Measurements from ENCODE around the gene LRMDA. TPM values are rescaled to one million over a fixed set of nuclear protein-coding genes. Genes with fewer than 3 reads are reported as not detected.

LRMDA gene
- total RNA-seq, 1 donor from 2014 or later: not detected

DNA sequence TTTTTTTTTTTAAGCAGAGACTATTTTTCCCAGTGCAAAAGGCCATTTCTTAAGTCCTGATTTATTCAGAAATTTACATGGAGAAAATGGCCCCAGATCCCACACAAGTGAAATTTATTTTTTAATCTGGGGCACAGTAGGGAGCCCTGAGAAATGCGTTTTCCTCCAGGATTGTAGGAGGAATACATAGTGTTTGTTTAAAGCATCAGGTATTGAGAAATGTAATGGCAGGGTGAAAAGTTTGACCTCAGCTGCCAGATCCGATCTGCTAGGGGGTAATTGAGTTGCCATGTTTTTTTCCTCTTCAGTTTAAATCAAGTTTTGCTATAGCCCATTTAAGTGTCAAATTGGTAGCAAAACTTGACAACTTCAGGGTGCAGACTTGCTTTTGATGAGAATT is 110.0 kb downstream of the LRMDA start:
- Mint-ChIP-seq H3K4me3 (ENCODE audit: low read depth) (no peak overlapping the region), H3K27me3 (ENCODE audit: low read depth) (no peaks in the 10 kb centered on the region), H3K9me3 (no peaks in the 10 kb centered on the region), H3K4me1 (ENCODE audit: low read depth) (no peaks in the 10 kb centered on the region), H3K27ac (no peak overlapping the region), H3K36me3 (ENCODE audit: low read depth) (no peaks in the 10 kb centered on the region)
- intact Hi-C loops (cut with micrococcal nuclease): no loop called here
- no peak for DNase-seq (ENCODE audit: low spot score)

- Mint-ChIP-seq H3K9me3 (no peaks in the 10 kb centered on the region), H3K27ac (no peak overlapping the region), H3K27me3 (ENCODE audit: low read depth) (no peaks in the 10 kb centered on the region), H3K4me3 (ENCODE audit: low read depth) (no peak overlapping the region), H3K4me1 (ENCODE audit: low read depth) (no peaks in the 10 kb centered on the region), H3K36me3 (ENCODE audit: low read depth) (no peaks in the 10 kb centered on the region)
- DNase-seq (ENCODE audit: low spot score): no peak
- intact Hi-C loops (cut with micrococcal nuclease): no loop called here
Observed at GRCh38 chr10:75542084-75542483, 110.7 kb downstream of the LRMDA start.

DNA sequence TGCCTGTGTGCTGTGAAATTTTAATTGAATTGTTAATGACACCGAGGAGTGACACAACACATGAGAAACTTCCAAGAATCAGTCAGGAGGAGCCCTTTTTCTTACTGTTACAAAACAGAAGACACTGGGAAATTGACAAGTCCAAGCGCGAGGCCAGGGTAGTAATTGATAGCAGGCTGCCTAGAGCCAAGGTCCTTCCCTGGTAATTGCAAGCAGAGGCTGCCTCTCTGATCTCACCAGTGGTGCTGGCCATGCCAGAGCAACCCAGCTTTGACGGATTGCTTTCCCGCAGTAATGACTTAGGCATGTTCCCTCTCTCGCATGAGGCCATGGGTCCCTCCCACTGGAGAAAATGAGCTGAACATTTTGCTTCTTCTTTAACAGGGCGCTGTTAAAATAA is 111.5 kb downstream of the LRMDA start:
- Mint-ChIP-seq H3K4me3 (ENCODE audit: low read depth) (no peak overlapping the region), H3K36me3 (ENCODE audit: low read depth) (no peaks in the 10 kb centered on the region), H3K9me3 (no peaks in the 10 kb centered on the region), H3K27me3 (ENCODE audit: low read depth) (no peaks in the 10 kb centered on the region), H3K4me1 (ENCODE audit: low read depth) (no peaks in the 10 kb centered on the region), H3K27ac (no peak overlapping the region)
- DNase-seq (ENCODE audit: low spot score): no peak
- intact Hi-C loops (cut with micrococcal nuclease): no loop called here

DNA sequence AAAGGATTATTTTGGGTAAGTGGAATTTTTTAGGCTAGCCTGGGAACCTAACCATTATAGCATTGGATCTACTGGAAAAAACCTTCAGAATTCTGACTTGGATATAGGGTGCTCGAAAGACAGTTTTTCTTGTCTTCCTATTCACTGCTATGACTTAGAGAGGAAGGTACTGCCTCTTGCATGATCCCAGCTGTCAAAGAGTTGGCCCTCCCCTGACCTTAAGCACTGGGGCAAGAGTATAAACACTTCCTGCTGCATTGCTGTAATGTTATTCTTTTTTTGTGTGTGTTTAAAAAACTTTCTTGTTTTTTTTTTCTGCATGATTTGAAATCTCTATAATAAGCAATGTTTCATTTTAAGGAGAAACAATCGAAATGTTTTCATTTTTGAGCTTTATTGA is 113.0 kb downstream of the LRMDA start:
- no peak for DNase-seq (ENCODE audit: low spot score)
- no peaks in the 10 kb centered on the region for H3K27me3 Mint-ChIP-seq (ENCODE audit: low read depth)
- no peak overlapping the region for H3K4me3 Mint-ChIP-seq (ENCODE audit: low read depth)
- H3K27ac Mint-ChIP-seq: no peak overlapping the region
- no peaks in the 10 kb centered on the region for H3K9me3 Mint-ChIP-seq
- intact Hi-C loops (cut with micrococcal nuclease): no loop called here
- H3K36me3 Mint-ChIP-seq (ENCODE audit: low read depth): no peaks in the 10 kb centered on the region
- H3K4me1 Mint-ChIP-seq (ENCODE audit: low read depth): no peaks in the 10 kb centered on the region

GRCh38 chr10:75544993-75545706 is 113.7 kb downstream of the LRMDA start:
- Mint-ChIP-seq H3K27me3 (ENCODE audit: low read depth) (no peaks in the 10 kb centered on the region), H3K4me1 (ENCODE audit: low read depth) (no peaks in the 10 kb centered on the region), H3K36me3 (ENCODE audit: low read depth) (no peaks in the 10 kb centered on the region), H3K9me3 (no peaks in the 10 kb centered on the region), H3K4me3 (ENCODE audit: low read depth) (no peak overlapping the region), H3K27ac (no peak overlapping the region)
- DNase-seq (ENCODE audit: low spot score): no peak
- intact Hi-C loops (cut with micrococcal nuclease): no loop called here

- Mint-ChIP-seq H3K27me3 (ENCODE audit: low read depth) (no peaks in the 10 kb centered on the region), H3K36me3 (ENCODE audit: low read depth) (no peaks in the 10 kb centered on the region), H3K27ac (no peak overlapping the region), H3K4me3 (ENCODE audit: low read depth) (no peak overlapping the region), H3K4me1 (ENCODE audit: low read depth) (no peaks in the 10 kb centered on the region), H3K9me3 (no peaks in the 10 kb centered on the region)
- intact Hi-C loops (cut with micrococcal nuclease): no loop called here
- no peak for DNase-seq (ENCODE audit: low spot score)
Observed at GRCh38 chr10:75546004-75546403, 114.6 kb downstream of the LRMDA start.

- H3K27ac Mint-ChIP-seq: no peak overlapping the region
- H3K4me3 Mint-ChIP-seq (ENCODE audit: low read depth): no peak overlapping the region
- H3K27me3 Mint-ChIP-seq (ENCODE audit: low read depth): no peaks in the 10 kb centered on the region
- DNase-seq (ENCODE audit: low spot score): no peak
- peaks cover 2% of the 10 kb centered on the region for H3K9me3 Mint-ChIP-seq
- intact Hi-C loops (cut with micrococcal nuclease): no loop called here
- no peaks in the 10 kb centered on the region for H3K4me1 Mint-ChIP-seq (ENCODE audit: low read depth)
- H3K36me3 Mint-ChIP-seq (ENCODE audit: low read depth): no peaks in the 10 kb centered on the region
Observed at GRCh38 chr10:75547391-75548298, 116.2 kb downstream of the LRMDA start.

DNA sequence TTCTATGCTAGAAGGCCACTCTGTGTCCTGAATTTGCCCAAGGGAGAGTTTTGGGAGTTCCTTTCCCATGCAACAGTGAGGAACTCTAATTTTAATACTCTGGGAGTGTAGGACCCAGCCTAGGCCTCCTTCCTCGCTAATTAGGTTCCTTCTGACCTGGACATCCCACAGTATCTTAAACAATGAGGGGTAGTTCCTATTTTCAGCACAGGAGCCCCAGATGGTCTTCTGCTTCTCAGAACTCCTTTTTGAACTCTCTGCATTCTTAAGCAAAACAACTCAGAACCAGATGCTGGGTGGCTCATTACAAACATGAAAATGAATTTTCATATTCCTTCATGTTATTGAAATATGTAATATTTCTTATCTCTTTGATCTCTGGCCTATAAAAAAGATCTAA is 116.9 kb downstream of the LRMDA start:
- no peak overlapping the region for H3K27ac Mint-ChIP-seq
- H3K36me3 Mint-ChIP-seq (ENCODE audit: low read depth): no peaks in the 10 kb centered on the region
- no peak for DNase-seq (ENCODE audit: low spot score)
- no peaks in the 10 kb centered on the region for H3K4me1 Mint-ChIP-seq (ENCODE audit: low read depth)
- peaks cover 3% of the 10 kb centered on the region for H3K9me3 Mint-ChIP-seq
- no peaks in the 10 kb centered on the region for H3K27me3 Mint-ChIP-seq (ENCODE audit: low read depth)
- H3K4me3 Mint-ChIP-seq (ENCODE audit: low read depth): no peak overlapping the region
- intact Hi-C loops (cut with micrococcal nuclease): no loop called here

DNA sequence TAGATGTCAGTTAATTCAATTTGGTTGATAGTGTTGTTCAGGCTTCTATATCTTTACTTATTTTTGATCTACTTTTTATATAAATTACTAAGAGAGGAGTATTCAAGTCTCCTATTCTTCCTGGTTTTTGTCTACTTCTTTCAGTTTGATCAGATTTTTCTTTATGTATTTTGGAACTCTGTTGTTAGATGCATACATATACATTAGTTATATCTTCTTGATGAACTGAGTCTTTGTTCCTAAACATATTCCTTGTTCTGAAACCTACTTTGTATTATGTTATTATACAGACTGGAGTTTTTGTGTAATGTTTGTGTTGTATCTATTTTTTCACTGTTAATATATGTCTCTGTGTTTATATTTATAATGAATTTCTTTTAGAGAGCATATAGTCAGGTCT is 118.8 kb downstream of the LRMDA start:
- H3K4me1 Mint-ChIP-seq (ENCODE audit: low read depth): no peaks in the 10 kb centered on the region
- no peak overlapping the region for H3K27ac Mint-ChIP-seq
- no peaks in the 10 kb centered on the region for H3K27me3 Mint-ChIP-seq (ENCODE audit: low read depth)
- no peak for DNase-seq (ENCODE audit: low spot score)
- no peaks in the 10 kb centered on the region for H3K36me3 Mint-ChIP-seq (ENCODE audit: low read depth)
- intact Hi-C loops (cut with micrococcal nuclease): no loop called here
- H3K4me3 Mint-ChIP-seq (ENCODE audit: low read depth): no peak overlapping the region
- H3K9me3 Mint-ChIP-seq: peaks cover 3% of the 10 kb centered on the region

GRCh38 chr10:75552171-75552570 is 120.7 kb downstream of the LRMDA start:
- Mint-ChIP-seq H3K9me3 (peaks cover 3% of the 10 kb centered on the region), H3K4me3 (ENCODE audit: low read depth) (no peak overlapping the region), H3K27me3 (ENCODE audit: low read depth) (no peaks in the 10 kb centered on the region), H3K36me3 (ENCODE audit: low read depth) (no peaks in the 10 kb centered on the region), H3K4me1 (ENCODE audit: low read depth) (no peaks in the 10 kb centered on the region), H3K27ac (no peak overlapping the region)
- intact Hi-C loops (cut with micrococcal nuclease): no loop called here
- no peak for DNase-seq (ENCODE audit: low spot score)

- no peaks in the 10 kb centered on the region for H3K4me1 Mint-ChIP-seq (ENCODE audit: low read depth)
- no peaks in the 10 kb centered on the region for H3K27me3 Mint-ChIP-seq (ENCODE audit: low read depth)
- H3K9me3 Mint-ChIP-seq: peaks cover 3% of the 10 kb centered on the region
- intact Hi-C loops (cut with micrococcal nuclease): no loop called here
- no peaks in the 10 kb centered on the region for H3K36me3 Mint-ChIP-seq (ENCODE audit: low read depth)
- no peak overlapping the region for H3K27ac Mint-ChIP-seq
- H3K4me3 Mint-ChIP-seq (ENCODE audit: low read depth): no peak overlapping the region
- no peak for DNase-seq (ENCODE audit: low spot score)
Observed at GRCh38 chr10:75553550-75553949, 122.1 kb downstream of the LRMDA start.

- no peak overlapping the region for H3K27ac Mint-ChIP-seq
- peaks cover 3% of the 10 kb centered on the region for H3K9me3 Mint-ChIP-seq
- H3K4me3 Mint-ChIP-seq (ENCODE audit: low read depth): no peak overlapping the region
- H3K4me1 Mint-ChIP-seq (ENCODE audit: low read depth): no peaks in the 10 kb centered on the region
- no peak for DNase-seq (ENCODE audit: low spot score)
- no peaks in the 10 kb centered on the region for H3K36me3 Mint-ChIP-seq (ENCODE audit: low read depth)
- intact Hi-C loops (cut with micrococcal nuclease): no loop called here
- H3K27me3 Mint-ChIP-seq (ENCODE audit: low read depth): no peaks in the 10 kb centered on the region
Observed at GRCh38 chr10:75555323-75555722, 123.9 kb downstream of the LRMDA start.

DNA sequence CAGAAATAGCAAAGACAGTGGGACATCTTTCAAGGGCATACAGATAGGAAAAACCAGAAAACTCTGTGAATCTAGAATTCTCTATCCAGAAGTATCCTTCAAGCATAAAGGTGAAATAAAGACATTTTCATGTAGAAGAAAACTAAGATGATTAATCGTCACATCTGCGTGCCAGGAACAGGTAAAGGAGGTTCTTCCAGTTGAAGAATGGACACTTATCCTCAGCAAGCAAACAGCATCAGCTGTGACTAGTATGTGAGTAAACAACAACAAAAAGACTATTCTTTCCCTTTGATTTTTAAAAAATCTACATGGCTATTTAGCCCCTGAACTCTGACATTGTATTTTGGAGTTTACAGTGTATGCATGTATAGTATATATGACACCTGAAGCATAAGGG is 124.9 kb downstream of the LRMDA start:
- no peak overlapping the region for H3K4me3 Mint-ChIP-seq (ENCODE audit: low read depth)
- no peak for DNase-seq (ENCODE audit: low spot score)
- H3K4me1 Mint-ChIP-seq (ENCODE audit: low read depth): no peaks in the 10 kb centered on the region
- no peaks in the 10 kb centered on the region for H3K36me3 Mint-ChIP-seq (ENCODE audit: low read depth)
- no peak overlapping the region for H3K27ac Mint-ChIP-seq
- intact Hi-C loops (cut with micrococcal nuclease): no loop called here
- H3K27me3 Mint-ChIP-seq (ENCODE audit: low read depth): no peaks in the 10 kb centered on the region
- peaks cover 3% of the 10 kb centered on the region for H3K9me3 Mint-ChIP-seq
